ENCODE results near the gene INO80E.

DNA sequence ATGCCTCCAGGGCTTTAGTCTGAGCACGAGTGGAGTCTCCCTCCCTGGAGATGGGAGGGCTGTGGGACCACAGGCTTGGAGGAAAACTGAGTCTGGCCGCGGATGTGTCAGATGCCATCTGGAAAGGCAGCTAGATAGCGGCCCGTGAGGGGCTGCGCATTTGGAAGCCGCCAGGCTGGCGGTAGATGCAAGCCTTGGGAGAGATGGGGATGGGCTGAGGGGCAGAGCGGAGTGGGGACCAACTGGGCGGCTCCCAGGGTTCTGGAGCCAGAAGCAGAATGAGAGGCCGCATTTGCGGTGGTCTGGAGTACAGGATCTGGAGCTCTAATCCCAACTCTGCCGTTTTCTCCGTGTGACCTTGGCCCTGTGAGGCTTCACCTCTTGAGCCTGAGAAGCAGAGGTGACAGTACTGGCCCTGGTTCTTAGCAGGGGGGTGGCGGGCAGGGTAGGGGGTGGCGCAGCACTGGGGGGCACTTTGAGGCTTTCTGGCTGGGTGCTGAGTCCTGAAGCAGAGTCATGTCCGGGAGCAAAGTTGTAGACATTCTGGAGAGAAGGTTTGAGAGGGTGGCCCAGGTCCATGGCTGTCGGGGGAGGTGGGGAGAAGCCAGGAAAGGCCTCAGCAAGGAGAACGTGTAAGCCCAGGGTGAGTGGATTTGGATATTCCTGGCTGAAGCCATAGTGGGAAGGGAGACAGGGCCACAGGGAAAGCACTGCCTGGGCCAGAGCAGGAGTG, 6.7 kb downstream of the INO80E start:
- TF ChIP-seq, protein P1, sequence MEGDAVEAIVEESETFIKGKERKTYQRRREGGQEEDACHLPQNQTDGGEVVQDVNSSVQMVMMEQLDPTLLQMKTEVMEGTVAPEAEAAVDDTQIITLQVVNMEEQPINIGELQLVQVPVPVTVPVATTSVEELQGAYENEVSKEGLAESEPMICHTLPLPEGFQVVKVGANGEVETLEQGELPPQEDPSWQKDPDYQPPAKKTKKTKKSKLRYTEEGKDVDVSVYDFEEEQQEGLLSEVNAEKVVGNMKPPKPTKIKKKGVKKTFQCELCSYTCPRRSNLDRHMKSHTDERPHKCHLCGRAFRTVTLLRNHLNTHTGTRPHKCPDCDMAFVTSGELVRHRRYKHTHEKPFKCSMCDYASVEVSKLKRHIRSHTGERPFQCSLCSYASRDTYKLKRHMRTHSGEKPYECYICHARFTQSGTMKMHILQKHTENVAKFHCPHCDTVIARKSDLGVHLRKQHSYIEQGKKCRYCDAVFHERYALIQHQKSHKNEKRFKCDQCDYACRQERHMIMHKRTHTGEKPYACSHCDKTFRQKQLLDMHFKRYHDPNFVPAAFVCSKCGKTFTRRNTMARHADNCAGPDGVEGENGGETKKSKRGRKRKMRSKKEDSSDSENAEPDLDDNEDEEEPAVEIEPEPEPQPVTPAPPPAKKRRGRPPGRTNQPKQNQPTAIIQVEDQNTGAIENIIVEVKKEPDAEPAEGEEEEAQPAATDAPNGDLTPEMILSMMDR (IDR thresholded peaks at IDR 0.05; ENCODE audit: insufficient read depth, low read length) = no peak
- TF ChIP-seq POLR2AphosphoS5 (IDR thresholded peaks at IDR 0.05; ENCODE audit: low read depth) = no peak
